CD4-positive, alpha-beta T cell treated with Interleukin-21 for 1 hour (primary cell): Measurements from ENCODE around the gene ATG9A.
"Not testable (repeated sequence)": the region's sequence is repeated elsewhere in the genome, so short reads cannot be mapped to it uniquely, and the experiment has no call there.

ENCODE experiments used
- DNase-seq: peaks from one replicate; pipeline ENCODE4 v3.0.0-alpha.2; 2020

ATG9A gene

DNA sequence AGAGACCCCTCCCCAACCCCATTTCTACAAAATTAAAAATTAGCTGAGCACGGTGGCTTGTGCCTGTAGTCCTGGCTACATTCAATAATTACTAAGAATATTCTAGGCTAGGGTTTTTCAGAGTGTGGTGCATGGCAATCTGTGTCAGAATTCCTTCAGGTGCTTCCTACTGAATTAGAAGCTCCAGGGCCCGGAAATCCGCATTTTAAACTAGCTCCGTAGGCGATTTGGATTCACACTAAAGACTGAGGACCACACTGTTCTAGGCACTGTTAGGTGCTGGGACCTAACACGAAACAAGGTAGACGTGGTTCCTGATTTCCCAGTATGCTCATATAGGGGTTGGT lies 23.5 kb downstream of the ATG9A start:
- no peak for DNase-seq

DNA sequence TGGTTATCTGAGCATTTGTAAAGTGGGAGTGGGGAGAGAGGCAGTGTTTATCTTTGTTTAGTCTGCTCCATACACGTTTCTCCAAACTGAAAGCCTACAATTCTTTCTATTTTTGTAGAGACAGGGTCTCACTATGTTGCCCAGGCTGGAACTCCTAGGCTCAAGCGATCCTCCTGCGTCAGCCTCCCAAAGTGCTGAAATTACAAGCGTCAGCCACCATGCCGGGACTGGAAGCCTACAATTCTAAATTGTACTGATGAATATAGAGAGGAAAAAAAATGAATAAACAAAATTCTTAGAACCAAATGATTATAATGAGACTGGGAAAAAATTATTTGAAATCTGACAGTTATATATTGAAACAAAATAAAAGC lies 24.3 kb downstream of the ATG9A start:
- DNase-seq: no peak

DNA sequence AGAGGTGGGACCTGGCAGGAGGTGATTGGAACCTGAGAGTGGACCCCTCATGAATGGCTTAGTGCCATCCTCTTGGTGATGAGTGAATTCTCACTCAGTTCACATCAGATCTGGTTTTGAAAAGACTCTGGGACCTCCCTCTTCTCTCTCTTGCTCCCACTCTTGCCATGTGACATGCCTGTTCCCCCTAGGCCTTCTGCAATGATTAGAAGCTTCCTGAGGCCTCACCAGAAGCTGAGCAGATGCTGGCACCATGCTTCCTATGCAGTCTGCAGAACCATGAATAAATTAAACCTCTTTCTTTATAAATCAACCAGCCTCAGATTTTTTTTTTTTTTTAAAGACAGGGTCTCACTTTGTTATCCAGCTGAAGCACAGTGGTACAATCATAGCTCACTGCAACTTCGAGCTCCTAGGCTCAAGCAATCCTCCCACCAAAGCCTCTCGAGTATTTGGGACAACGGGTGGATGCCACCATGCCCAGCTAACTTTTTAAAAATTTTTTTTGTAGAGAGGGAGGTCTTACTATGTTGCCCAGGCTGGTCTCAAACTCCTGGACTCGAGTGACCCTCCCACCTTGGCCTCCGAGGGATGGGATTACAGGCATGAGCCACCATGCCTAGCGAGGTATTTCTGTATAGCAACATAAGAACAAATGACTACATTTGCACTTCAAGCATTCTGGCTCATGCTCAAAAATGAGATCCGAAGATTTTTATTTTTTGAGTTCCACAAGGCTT lies 24.8 kb downstream of the ATG9A start:
- DNase-seq: no peak

DNA sequence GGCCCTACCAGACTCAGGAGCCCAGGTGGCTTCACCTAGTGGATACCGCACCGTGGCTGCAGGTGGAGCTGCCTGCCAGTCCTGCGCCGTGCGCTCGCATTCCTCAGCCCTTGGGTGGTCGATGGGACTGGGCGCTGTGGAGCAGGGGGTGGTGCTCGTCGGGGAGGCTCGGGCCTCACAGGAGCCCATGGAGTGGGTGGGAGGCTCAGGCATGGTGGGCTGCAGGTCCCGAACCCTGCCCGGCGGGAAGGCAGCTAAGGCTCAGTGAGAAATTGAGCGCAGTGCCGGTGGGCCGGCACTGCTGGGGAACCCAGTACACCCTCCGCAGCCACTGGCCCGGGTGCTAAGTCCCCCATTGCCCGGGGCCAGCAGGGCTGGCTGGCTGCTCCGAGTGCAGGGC lies 28.1 kb downstream of the ATG9A start:
- DNase-seq: not testable (repeated sequence)

DNA sequence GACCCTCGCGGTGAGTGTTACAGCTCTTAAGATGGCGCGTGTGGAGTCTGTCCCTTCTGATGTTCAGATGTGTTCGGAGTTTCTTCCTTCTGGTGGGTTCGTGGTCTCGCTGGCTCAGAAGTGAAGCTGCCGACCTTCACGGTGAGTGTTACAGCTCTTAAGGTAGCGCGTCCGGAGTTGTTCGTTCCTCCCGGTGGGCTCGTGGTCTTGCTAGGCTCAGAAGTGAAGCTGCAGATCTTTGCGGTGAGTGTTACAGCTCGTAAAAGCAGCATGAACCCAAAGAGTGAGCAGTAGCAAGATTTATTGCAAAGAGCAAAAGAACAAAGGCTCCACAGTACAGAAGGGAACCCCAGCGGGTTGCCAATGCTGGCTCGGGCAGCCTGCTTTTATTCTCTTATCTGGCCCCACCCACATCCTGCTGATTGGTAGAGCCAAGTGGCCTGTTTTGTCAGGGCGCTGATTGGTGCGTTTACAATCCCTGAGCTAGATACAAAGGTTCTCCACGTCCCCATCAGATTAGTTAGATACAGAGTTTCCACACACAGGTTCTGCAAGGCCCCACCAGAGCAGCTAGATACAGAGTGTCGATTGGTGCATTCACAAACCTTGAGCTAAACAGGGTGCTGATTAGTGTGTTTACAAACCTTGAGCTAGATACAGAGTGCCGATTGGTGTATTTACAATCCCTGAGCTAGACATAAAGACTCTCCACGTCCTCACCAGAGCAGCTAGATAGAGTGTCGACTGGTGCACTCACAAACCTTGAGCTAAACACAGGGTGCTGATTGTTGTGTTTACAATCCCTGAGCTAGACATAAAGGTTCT lies 28.7 kb downstream of the ATG9A start:
- DNase-seq: peak; percentile 63

DNA sequence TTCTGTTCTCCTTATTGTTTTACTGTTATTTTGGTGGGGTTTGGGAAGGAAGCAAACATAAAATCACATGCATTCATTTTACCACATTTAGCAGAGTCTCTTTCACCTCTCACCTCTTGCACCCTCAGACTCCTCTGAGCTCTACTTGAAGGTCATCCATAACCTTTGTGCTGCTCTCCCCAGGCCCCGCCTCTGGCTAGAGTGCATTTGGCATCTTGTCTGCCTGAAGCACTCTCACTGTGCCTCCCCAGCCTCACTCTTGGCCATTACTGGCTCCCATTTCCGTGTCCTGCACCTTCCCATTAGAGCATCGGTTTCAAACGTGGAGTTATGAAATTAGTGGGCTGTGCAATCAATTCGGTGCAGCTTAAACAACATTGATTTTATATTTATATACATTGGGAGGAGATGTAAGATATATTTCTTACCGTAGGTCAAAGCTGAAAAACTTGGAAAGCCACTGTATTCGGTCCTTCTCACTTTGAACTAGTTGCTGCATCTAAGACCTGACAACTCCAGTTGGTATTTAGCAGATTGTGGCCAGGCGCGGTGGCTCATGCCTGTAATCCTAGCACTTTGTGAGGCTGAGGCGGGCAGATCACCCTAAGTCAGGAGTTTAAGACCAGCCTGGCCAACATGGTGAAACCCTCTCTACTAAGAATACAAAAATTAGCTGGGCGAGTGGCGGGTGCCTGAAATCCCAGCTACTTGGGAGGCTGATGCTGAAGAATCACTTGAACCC lies 29.8 kb downstream of the ATG9A start:
- no peak for DNase-seq

DNA sequence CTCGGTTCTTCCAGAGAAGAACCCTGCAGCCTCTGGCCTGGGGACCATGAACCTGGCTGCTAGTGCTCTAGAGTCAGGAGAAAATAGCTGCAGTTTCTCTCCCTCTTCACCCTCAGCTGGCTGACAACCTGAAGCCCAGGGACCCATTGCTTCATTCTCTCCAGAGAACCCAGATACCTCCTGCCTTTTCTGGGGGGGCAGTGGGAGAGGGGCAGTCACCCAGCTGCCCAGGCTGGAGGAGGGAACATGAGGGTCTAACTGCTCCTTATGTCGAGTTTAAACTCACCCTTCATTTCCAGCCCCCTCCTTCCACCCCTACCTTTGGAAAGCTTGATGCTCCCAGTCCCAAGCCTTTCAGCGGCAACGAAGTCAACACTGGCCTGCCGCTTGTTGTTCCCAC lies 30.5 kb downstream of the ATG9A start:
- DNase-seq: no peak

DNA sequence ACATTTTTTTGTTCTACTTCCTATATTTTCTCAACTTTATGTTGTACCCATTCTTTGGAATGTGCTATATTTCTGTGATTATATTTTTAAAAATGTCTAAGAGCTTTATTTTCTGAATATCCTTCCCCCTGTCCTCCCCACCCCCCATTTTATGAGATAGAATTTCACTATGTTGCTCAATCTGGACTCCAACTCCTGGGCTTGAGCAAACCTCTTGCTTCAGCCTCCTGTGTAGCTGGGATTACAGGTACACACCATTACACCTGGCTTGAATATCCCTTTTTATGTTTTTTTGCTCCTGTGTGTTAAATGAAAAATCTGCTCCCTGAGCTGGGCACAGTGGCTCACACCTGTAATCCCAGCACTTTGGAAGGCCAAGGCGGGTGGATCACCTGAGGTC lies 32.0 kb downstream of the ATG9A start:
- DNase-seq: no peak

DNA sequence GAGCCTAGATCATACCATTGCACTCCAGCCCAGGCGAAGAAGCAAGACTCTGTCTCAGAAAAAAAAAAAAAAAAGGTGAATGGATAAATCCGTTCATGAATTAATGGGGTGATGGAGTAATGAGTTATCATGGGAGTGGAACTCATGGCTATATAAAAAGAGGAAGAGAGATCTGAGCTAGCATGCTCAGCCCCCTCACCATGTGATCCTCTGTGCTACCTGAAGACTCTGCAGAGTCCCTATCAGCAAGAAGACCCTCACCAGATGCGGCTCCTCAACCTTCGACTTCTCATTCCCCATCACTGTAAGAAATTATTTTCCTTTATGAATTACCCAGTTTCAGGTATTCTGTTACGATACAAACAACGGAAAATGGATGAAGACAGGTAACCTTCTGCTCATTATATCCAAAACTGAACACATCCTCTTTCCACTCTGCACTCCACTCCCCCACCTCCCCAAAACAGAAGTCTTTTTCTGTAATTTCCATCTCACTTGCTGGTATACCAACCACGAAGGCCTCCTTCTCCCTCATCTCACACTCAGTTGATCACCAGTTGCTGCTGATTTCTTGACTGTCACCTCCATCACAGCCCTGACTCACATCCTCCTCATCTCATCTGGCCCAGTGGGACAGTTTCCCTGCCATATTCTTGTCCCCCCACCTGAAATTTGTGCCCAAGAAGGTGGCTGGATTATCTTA lies 42.5 kb downstream of the ATG9A start:
- no peak for DNase-seq

DNA sequence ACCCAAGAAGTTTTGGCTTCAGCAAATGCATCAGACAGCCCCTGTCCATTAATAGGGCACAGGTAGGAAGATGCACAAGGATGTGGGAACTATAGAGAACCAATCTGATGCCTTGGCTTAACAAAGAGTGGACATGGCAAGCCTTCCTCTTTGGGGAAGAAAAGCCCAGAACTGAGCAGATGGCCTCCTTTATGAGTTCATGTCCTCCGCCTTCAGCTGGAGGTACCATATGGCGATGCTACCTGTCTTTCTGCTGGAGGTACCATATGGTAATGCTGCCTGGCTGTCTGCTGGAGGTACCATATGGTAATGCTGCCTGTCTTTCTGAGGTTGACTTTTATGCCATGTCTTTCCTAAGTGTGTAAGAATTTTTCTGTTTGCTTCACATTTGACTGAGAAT lies 45.3 kb downstream of the ATG9A start:
- DNase-seq: no peak

DNA sequence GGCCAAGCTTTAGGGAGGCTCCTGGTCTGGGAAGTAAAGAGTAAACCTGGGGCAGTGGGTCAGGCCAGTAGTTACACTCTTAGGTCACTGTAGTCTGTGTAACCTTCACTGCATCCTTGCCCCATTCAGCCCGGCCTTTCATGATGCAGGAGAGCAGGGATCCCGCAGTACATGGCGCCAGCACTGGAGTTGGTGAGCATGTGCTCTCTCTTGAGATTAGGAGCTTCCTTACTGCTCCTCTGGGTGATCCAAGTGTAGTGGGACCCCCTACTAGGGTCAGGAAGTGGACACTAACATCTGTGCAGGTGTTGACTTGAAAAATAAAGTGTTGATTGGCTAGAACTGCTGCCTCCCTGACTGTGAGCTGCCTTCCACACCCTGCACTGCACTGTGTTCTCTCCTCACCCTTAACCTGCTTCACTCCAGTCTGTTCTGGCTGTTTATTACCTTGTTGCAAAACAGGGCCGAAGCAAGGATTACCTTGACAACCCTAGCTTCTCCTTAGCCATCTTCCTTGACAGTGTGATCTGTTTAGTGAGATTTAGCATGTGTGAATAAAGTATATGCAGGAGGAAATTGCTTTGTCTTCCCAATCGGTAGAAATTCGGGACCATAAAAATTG lies 46.2 kb downstream of the ATG9A start:
- no peak for DNase-seq

DNA sequence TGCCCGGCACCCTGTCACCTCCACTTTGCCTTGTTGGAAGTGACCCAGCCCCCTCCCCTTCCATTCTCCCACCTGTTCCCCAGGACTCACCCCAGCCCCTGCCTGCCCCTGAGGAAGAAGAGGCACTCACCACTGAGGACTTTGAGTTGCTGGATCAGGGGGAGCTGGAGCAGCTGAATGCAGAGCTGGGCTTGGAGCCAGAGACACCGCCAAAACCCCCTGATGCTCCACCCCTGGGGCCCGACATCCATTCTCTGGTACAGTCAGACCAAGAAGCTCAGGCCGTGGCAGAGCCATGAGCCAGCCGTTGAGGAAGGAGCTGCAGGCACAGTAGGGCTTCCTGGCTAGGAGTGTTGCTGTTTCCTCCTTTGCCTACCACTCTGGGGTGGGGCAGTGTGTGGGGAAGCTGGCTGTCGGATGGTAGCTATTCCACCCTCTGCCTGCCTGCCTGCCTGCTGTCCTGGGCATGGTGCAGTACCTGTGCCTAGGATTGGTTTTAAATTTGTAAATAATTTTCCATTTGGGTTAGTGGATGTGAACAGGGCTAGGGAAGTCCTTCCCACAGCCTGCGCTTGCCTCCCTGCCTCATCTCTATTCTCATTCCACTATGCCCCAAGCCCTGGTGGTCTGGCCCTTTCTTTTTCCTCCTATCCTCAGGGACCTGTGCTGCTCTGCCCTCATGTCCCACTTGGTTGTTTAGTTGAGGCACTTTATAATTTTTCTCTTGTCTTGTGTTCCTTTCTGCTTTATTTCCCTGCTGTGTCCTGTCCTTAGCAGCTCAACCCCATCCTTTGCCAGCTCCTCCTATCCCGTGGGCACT lies 46.9 kb downstream of the ATG9A start:
- DNase-seq: no peak

DNA sequence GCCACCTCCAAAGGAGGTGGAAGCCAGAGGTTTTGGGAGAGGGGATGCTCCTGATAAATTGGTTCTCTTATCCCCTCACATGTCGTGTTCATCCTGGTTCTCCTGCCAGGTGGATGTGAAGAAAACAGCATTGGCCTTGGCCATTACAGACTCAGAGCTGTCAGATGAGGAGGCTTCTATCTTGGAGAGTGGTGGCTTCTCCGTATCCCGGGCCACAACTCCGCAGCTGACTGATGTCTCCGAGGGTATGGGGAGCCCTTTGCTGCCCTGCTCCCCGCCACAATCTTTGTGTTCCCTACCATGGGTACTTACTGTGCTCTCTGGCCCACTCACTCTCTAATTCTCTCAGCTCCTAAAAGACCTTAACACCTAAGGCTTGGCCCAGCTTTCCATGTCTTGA lies 47.9 kb downstream of the ATG9A start:
- no peak for DNase-seq

DNA sequence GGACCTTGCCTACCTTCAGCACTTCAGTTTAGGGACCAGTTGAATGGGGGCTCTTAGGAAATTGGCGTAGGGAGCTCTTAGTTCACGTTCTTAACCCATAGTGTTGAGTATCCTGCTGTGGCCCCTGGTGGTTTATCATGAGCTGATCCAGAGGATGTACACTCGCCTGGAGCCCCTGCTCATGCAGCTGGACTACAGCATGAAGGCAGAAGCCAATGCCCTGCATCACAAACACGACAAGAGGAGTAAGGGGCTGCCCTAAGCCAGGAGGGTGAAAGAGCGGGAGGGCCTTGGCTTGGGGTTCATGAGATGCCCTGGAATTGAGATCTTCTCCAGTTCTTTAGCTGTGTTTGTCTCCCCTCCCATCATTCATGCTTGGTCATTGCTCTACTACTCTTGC lies 48.5 kb downstream of the ATG9A start:
- DNase-seq: no peak

DNA sequence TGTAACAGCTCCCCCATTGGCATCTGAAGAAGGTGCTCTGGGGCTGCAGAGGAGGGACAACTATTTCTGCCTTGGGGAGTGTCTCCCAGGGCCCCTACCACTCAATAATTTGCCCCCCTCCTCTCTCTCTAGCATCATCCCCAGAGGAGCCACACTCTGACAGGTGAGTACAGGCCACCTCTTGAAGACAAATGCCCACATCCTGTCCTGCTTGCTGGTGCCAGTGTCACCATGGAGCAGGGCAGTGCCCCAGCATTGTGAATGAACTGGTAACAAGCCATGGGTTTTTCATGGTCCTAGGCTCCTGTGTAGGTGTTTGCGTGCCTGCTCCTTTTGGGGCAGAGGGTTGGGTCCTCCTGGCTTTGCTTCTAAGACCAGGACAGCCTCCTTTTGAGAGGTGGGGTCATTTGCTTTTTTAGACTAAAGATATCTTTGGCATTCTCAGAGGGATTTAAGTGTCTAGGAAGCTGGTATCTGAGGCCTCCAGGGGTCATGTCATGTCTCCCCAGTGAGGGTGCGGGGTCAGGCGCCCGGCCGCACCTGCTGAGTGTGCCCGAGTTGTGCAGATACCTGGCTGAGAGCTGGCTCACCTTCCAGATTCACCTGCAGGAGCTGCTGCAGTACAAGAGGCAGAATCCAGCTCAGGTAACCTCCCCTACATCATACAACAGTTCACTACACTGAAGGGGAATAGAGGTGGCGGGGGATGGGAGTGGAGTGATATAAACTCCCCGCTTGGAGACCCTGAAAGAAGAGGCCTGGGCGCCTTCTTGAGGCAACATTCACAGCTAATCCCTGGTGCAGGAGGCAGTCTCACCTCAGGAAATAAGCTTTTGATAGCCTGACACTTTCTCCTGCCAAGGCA lies 49.6 kb downstream of the ATG9A start:
- no peak for DNase-seq

DNA sequence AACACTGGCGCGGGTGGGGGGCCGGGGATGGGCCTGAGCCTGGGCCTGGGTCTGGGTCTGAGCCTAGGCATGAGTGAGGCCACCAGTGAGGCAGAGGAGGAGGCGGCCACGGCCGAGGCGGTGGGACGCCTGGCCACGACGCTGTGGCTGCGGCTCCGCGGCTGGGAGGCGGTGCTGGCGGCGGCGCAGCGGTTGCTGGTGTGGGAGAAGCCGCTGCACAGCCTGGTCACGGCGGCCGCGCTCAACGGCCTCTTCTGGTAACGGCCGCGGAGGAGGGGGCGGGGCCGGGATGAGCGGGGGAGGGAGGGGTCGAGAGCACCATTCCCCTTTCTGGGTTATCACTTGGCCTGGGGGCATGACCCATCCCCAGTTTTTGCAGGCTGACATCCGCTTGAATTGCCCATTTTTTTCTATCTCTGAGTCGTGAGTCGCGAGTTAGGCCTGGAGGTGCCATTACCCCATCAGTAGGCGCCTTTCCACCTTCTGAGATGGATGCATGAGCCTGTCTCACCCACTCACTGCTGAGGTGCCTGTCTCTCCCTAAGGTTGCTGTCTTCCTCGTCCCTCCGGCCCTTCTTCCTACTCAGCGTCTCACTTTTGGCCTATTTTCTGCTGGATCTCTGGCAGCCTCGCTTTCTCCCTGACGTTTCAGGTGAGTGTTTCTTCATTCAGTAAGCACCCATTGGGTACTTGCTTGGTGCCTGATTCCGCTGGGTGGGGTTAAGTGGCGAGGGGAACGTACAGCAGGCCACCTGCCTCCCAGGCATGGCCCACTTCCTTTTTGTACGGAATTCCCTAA lies 50.9 kb downstream of the ATG9A start:
- peak; percentile 48 for DNase-seq

DNA sequence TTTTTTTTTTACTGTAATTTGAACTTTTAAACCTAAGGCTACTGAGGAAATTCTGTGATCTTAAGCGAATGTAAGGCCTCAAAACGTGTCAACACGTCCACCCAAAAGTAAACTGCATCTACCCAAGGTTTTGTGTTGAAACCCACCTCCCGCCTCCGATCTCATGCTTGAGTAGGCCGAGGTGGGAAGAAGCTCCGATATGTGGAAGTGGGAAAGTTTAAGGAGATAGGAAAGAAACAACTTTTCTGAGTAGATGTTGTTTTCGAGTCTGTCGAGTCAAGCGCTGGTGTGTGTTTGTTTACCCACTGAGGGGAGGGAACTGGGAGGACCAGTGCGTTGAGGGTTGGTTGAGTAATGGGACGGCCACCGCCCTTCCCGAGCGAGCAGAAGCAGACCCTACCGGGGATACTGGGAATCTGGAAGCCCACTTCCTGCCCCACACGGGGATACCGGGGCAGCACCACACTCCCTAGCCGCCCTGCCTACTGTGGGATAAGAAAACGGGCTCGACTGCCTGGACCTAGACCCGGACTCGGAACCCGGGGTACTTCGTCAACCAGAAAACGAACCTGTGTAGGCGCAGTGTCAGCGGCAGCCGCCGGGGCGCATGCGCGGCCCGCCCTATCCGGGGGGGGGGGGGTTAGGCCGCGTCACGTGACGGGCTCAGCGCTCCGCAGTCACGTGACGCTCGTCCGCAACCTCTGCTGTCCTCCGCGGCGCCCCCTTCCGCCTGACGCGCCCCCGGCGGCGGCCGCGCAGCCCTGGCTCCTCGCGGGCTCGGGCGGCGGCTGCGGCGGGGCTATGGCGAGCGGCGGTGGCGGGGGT lies 51.7 kb downstream of the ATG9A start, which contains the start of gene RETREG2:
Gene RETREG2 (plus strand): TSS at position 724 of the 825 bp plus-strand sequence. CDS start 78 bp downstream, at position 802.
- DNase-seq: peak; percentile 89

DNA sequence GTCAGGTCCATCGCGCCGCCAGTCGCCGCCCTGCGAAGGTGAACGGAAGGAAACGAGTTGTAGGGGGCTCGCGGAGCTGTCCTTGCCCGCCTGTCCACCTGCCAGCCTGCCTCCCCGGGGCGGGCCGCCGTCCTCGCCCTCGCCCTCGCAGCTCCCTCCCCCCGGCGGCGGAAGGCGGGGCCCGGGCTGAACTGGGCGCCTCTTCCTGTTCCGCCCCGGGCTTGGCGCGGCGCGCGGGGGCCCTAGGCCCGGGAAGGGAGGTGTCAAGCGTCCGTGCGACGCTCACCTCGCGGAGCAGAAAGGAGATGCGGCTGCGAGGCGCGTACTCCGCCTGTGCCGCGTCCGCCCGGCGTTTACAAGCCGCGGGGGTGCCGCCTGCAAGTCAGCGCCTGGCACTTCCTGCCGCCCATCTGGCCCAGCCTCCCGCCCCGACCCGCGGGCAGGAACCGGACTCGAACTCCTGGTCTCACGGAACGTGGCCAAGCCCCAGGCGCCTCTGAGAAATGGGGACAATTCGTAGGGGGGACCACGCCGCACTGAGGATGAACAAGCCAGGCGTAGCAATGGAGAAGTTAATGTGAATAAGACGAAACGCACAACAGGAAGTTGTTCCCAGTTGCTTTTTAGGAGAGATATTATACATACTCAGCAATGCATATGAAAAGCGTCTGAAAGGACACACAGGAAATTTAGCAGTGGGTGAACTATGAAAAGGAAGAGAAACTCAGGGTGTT lies 52.5 kb downstream of the ATG9A start, which contains the start of gene CNPPD1:
Gene CNPPD1 (minus strand): TSS at position 108 of the 734 bp plus-strand sequence. CDS start 97 bp downstream, at position 11.
- DNase-seq: peak; percentile 89
